ENCODE data around the gene PPP1R37.

Gene PPP1R37

DNA sequence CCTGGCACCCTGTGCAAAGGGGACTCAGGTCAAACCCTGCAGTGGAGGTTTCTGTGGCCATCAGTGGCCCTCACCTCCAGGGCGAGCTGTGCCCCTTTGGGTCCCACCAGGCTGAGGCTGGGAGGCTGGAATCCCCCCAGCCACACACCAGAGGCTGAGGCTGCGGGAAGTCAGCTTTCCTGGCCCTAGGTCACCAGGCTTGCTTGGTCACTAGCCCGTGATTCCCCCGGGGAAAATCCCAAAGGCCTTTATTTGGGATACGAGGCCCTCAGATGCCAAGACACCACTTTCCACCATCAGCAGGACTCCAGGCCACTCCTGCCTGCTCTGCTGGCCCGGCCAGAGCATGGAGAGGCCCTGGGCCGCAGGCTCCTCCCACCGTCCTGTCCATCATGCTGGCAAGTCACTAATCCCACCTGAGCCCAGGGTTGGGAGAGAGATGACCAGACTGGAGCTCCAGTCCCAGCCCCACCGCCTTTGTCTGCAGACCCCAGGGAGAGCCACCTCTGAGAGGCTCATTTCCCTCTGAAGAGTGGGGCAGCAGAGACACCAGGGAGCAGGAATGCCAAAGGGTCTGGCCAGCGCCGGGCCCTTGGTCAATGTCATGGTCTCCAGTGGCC lies 63.1 kb downstream of the PPP1R37 start:
- DNase-seq: no peak

DNA sequence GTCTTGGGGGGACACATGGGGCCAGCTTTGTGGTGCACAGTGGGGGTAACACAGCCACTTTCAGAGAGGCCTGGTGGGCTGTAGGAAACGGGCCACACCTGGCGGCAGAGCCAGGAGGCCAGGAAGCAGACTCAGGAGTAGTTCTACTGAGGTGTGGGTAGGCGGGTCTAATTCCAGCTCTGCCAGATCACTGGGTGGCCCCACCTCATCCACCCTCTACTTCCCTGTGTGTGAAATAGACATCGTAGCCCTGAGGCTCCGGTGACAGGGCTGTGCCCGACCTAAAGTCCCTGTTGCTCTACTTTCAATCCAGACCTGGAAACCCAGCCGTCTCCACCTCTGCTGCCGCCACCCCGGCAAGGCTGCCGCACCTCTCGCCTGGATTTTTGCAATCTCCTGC lies 63.8 kb downstream of the PPP1R37 start:
- no peak for DNase-seq

DNA sequence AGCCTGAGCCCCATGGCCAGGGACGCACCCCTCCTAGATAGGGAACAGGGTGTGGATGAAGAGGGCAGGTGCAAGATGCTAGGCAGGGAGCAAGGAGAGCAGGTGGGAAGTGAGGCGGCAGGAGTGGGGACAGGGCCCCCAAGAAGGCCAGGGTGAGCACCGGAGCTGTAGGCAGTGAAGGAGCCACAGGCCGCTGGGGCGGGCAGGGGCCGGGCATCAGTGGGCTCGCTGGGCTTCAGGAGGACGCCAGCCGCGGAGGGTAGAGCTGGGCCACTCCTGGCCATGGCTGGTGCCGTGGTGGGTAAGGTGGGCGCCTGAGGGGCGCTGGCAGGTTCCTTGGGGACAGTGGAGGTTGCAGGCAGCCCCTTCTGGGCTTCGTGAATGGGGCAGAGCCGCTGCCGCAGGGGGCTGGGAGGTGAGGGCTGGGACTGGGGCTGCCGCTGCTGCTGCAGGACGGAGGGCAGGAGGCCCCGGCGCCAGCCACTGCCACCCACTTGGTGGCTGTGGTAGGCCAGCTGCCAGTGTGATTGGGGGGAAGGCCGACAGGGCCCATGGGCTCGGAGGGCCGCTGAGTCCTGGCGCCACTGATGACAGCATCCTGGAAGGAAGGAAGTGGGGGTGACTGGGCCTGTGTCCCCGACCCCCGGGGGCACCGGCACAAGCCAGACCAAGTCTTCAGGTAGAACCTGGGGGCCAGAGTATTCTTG lies 65.7 kb downstream of the PPP1R37 start:
- DNase-seq: no peak

DNA sequence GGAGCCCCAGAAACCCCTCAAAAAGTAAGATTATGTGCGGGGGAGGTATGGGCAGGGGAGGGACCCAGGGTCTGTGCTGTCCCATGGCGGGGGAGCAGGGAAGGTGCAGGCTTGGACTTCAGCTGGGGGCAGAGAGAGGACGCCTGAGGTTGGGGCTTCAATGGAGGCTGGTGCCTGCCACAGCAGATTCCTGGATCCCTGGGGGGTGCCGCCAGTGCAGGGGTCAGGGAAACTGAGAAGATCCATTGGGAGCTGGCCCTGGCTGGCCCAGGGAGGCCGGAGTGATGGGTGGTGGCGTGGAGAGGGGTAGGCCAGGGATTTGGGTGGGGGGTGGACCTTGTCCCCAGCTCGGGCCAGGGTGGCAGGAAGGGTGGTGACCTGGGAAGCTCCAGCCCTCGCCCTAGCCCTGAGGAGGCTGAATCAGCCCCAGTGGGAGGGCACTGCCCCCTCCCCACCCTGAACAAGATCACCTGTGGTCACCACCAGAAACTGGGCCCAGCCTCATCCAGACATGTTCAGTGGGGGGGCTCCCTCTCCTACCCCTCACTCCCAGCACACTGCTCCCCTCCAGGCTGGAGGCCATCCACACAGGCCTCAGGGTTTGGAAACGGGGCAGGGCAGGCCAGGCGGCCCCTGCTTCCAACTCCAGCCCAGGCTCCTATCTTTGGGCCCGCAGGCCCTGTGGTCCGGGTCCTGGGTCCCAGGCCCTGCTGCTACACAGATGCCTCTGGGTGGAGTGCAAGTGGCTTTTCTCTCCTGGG lies 66.4 kb downstream of the PPP1R37 start:
- no peak for DNase-seq

DNA sequence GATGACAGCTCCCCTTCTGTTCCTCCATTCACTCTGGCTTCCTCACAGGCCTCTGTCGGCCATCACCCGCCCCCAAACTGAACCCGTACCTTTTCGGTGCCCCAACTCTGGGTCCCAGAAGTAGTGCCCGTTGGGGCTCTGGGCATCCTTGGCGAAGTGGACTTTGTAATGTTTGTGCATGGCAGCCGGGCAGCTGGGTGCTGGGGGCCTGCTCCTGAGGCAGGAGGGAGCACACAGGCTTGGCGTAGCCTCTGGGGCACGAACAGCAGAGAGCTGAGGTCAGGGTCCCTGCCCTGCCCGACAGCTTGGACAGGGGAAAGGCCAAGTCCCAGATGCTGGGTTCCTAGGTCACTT lies 67.0 kb downstream of the PPP1R37 start:
- DNase-seq: no peak

DNA sequence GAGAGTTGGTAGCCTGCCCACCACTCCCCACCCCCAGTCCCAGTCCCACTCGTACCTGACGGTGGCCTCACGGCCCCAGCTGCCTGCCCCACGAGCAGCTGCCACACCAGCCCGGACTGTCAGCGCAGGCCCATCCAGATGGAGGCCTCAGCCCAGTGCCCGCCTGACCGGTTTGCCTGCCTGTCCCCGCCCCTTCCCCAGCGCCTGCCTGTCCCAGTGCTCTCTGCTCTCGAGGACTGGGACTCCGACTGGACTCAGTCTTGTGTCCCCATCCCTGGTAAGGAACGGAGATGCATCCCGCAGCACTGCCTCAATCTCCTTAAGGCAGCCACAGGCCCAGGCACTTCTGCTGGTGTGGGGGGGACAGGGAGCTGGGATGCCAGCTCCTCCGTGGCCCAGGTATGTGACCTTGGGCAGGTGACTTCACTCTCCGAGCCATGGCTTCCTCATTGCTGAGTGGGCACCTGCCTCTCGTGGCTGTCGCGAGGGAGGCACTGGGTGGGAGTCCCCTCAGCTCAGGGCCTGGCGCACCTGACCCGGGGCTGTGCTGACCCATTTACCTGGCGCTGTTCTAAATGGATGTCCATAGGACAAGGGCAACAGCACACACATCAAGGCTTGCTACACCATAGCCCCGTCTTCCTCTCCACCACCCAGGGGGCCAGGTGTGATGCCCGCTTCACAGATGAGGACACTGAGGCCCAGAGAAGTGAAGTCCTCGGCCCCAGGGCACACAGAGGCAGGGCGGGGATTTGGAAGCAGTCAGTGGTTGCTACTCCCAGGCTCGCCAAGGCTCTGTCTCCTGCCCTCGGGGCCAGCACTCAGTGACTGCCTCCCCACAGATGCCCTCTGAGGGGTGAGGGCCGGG lies 68.1 kb downstream of the PPP1R37 start, which contains the start of gene NKPD1:
TSS of gene NKPD1 (minus strand) at position 113 of the 868 bp plus-strand sequence. CDS start 832 bp downstream, outside the sequence.
- DNase-seq: no peak

DNA sequence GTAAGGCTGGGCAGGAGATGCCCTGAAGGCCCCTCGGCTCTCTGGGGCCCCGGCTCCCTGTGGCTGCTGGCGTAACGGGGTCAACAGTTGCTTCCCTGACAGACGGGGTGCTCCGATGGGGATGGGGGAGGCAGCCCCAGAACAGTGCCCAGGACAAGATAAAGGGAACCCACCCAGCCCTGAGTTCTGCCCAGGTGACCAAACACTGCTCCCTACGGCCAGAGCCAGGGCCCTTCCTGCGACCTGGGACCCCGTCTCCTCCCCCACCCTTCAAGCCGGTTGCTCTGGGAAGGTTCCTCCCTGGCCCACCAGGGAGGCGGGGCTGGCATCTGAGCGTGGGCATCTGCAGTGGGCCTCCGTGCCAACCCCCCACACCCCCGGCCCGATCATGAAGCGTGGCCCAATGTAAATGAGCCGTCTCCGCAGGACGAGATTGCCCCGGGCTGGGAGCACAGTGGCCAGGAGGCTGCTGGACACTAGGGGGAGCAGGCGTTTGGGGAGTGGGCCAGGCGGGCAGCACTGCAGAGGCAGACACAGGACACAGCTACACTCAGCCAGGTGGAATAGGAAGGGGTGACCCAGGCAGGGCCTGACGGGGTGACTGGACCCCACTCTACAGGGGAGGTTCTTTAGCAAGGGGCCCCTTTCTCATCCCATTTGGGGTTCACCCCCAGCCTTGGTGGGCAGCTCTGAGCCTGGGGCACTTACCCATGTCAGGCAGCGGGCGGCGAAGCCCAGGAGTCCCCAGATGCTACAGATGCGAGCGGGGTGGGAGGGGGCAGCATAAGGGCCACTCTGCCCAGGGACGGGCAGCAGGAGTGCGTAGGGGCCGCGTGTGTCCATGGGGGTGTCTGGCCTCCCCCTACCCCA lies 69.0 kb downstream of the PPP1R37 start:
- no peak for DNase-seq

DNA sequence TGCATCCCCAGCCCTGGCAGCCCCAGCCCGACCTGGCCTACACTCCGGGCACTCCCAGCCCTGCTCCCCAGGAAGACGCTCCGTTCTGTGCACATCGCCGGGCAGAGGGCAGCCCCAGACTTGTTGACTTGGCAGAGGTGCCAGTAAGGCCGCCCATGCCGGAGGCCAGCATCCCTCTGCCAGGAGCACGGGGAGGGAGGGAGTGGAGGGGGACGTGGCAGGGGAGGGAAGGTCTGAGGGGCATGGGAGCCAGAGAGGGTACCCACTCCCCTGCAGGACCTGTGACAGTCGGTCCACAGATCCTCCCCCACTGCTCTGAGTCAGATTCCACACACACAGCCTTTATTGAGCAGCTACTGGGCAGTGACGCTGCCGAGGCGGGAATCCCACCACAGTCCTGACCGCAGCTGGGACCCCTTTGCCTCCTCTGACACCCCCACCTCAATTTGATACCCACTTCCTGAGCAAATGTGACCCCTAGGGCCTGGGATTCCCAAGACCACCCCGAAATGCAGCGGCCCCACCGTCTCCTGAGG lies 69.7 kb downstream of the PPP1R37 start:
- DNase-seq: no peak

DNA sequence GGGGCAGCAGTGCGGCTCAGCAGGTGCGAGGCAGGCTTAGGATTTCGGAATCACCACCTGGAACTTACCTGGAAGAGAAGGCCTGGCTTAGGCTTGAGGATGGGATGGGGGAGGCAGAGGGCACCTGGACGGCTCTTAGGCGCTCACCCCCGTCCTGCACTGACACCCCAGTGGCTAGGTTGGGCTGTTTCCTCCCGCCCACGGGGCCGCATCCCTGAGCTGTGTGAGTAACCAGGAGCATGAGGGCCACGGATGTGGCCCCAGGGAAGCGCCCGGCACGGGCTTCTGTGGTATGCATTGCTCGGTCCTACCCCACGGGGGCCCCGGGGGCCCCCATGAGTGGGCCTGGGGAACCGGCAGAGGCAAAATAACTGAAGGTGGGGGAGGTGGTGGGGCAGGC lies 70.2 kb downstream of the PPP1R37 start:
- no peak for DNase-seq

DNA sequence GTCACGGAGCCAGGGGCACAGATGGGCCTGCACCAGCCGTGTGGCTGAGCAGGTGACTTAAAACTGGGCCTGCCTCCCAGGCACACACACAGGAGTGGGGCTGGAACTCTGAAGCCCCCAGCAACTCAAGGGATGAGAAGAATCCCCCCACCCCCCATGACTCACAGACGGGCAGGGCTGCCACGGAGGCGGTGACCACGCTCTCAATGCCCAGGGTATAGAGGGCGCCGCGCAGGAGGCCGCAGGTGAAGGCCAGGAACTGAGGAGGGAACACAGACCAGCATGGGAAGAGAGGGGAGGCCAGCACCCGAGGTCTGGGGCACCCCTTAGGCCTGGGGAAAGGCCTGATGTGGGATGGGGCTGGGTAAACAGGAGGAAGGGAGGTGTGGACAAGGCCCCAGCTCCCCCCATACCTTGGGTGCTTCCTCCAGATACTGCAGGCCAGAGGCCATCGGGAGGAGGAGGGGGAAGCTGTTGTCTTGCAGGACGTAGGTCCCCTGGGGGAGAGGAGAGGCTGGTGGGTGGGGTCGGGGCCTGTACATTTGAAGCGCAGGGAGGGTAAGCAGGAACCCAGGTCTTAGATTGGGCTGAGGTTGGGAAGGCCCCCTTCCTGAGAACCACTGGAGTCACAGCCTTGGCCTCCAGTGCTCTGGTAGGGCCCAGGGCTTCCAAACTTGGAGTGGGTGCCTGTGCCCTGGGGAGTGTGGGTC lies 70.9 kb downstream of the PPP1R37 start:
- DNase-seq: no peak

DNA sequence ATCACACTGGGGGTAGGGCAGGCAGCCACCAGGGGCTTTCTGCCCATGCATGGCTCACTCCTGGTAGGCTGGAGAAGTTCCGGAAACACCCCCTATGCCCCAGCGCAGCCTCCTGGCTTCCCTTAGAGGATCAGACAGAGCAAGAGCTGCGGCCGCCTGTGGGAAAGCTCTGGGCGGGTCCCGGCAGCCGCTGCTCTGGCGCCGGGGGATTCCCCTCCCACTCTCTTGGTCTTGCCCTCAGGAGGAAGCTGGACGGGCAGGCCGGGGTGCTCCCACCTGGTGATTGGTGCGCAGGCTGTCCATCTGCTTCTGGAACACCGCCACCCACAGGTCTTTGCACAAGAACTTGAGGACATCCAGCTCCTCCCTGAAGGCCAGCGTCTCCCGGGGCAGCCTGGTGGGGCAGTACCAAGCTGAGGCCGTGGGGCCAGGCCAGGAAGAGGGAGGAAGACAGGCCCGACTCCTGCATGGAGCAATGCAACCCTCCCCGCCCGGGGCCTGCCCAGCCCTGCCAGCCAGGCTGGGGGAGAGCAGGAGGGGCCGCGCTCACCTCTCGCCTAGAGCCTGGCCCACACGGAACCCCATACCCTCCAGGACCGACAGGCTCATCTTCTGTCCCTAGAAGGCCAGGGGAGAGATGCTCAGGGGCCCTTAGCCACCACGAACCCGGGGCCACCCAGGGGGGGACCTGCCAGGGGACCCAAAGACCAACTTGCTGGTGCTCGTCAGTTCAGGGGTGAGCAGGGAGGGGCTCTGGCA lies 71.8 kb downstream of the PPP1R37 start:
- DNase-seq: peak; percentile 73

DNA sequence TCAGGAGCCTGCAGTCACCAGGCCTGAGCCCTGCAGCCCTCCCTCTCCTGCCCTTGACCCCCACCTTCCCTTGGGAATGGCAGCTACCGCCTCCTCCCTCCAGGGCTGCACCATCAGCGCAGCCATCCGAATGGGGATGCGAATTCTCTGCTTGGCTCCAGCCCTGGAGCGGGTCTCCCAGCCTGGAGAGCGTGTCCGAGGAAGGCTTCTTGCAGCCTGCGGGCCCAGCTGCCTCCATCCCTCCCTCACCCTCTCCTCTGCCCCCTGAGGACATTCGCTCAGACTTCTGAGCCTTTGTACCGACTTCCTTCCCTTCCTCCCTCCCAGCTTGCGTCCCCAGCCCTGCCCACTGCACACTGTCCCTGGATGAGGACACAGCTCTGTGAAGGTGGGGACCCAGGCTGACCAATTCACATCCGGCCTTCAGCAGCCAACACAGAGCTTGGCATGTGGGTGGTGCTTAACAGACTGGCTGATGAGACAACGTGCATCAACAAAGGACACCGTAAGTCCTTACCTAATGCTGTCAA lies 73.8 kb downstream of the PPP1R37 start:
- no peak for DNase-seq

DNA sequence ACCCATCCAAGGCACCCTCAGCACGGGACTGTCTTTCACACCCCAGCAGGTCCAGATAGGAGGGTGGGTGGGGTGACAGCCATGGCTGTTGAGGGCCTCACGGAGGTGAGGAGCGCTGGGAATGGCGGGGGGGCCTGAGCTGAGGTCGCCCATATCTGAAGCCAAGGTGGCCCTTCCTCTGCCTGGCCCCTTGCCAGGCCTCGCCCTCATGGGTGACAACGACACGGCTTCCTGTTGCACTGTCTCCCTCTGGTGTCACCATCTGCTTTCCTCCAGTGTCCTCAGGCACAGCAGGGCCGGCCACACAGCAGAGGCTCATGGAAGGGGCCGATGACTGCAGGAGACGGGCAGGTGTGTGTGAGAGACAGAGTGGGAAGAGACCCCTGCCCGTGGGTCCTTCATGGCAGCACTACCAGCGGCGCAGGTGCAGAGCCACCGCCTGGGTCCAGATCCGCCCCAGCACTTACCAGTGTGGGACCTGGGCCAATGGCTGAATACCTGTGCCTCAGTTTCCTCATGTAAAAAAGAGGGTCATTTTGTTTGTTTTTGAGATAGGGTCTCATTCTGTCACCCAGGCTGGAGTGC lies 75.9 kb downstream of the PPP1R37 start:
- peak; percentile 62 for DNase-seq

DNA sequence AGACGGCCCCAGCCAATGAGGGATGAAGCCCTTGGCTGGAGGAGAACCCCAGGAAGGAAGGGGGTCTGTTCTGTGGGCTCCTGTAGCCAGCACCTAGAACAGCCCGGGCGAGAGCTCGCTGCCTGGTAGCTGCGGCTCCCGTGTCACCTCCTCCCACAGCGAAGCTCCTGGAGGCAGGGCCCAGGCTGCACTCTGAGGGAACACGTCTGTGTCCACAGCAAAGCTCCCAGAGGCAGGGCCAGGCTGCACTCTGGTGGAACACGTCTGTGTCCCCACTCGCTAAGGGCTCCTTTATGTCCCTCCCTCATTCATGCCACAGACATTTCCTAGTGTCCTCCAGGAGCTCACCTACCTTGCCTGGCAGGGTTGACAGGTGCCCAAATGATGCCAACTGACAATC lies 76.6 kb downstream of the PPP1R37 start:
- no peak for DNase-seq

DNA sequence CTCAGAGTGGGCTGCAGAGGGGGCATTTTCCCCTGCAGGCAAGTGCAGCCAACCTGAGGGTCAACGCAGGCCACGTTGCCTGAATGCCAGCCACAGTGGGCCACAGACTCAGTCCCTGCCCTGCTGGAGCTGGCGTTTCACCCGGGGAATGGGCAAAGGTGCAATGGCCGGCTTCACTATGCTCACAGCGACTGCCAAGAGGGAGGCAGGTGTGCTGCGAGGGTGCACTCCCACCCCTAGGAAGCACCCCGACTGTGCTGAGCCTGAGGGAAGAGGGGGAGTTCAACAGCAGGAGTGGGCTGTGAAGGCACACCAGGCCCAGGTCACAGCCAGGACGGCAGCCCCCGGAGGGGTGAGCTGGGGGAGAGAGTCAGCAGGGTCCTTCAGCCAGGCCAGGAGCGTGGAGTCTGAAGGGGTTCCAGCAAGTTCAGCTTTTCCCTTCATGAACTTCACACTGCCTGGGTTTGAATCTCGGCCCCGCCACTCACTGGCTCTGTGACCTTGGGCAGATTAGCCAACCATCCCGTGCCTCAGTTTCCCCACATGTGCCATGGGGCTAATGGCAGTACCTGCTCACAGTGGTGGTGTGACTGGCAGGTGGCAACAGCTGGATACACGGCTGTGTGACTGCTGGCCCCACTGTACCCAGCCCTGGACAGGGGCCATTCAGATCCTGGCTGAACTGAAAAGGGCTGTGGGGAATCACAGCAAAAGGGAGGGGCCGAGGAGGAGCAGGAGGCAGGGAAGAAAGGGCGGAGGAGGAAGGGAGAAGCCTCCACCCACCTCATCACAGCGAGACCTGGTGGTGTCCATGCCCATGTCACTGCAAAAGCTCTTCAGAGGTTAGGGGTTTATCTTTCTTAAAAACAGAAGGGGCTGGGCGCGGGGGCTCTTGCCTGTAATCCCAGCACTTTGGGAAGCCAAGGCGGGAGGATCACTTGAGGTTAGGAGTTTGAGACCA lies 77.4 kb downstream of the PPP1R37 start:
- no peak for DNase-seq

DNA sequence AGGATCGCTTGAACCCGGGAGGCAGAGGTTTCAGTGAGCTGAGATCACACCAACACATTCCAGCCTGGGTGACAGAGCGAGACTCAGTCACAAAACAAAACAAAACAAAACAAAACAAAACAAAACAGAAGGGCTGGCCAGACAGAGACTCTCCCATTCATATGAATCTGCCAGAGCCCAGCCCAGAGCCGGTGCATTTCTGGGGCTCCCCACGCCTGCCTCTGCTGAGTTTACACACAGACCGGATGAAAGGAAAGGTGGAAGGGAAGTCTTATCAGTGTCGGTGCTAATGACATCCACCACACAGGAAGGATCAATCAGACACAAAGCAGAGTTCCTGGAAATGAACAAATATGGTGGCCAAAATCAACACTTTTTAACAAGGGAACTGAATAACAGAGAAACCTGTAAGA lies 78.2 kb downstream of the PPP1R37 start:
- DNase-seq: peak; percentile 56

DNA sequence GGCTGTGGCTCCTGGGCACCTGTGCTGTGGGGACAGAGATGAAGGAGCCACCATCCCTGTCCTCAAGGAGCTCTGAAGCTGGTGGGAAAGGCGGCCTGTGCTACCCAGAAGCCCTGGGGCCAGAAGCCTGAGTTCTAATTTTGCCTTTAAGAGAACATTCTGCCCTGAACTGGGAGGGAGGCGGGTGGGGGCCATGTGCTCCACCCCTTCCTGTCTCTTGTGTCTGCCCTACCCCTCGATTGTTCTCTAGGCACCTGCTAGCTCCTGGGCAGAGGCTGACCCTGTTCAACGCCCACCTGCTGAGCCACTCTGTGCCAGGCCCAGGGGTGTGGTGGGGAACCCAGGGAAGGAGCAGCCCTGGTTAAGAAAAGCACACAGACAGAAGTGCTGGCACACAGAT lies 79.2 kb downstream of the PPP1R37 start:
- peak; percentile 48 for DNase-seq

DNA sequence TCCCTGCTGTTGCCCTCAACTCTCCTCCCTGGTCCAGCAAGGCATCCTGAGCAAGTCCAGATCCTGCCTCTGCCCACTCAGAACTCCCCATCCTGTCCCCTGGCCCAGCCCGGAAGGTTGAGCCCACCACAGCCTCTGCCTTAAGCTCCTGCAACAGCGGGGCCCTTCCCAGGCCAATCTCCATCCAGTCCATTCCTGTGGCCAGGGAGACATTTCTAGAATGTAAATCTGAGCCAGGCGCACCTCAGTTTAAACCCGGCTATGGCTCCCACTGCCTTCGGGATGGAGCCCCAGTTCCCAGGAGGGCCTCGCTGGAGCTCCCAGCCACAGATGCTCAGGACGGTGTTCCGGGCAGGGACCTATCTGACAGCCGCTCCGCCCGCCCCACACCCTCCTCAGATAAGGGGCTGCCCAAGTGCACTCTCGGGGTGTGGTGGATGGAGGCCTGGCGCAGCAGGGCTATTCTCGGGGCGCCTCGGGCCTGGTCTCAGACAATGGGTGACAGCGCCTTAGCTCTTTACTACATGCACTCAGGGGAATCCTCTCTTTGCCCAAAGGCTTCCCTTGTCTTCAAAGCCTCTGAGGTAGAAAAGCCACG lies 79.7 kb downstream of the PPP1R37 start:
- peak; percentile 58 for DNase-seq
